Measurements from ENCODE around the gene FLYWCH1.

Gene FLYWCH1

GRCh38 chr16:2987286-2987685 lies 75.6 kb downstream of the FLYWCH1 start:
- DNase-seq = no peak

- no peak for DNase-seq
Measured at GRCh38 chr16:2987833-2988232, 76.1 kb downstream of the FLYWCH1 start.

- DNase-seq = no peak
Measured at GRCh38 chr16:2988590-2989099, 76.9 kb downstream of the FLYWCH1 start.

- DNase-seq = no peak
Measured at GRCh38 chr16:2990891-2991290, 79.2 kb downstream of the FLYWCH1 start.

- no peak for DNase-seq
Measured at GRCh38 chr16:2991566-2992261, 80.0 kb downstream of the FLYWCH1 start.

- DNase-seq = no peak
Measured at GRCh38 chr16:2992383-2993081, 80.8 kb downstream of the FLYWCH1 start.

GRCh38 chr16:2996298-2996697 lies 84.6 kb downstream of the FLYWCH1 start:
- no peak for DNase-seq

GRCh38 chr16:2999929-3000328 lies 88.2 kb downstream of the FLYWCH1 start:
- DNase-seq = no peak

GRCh38 chr16:3000540-3000939 lies 88.8 kb downstream of the FLYWCH1 start:
- no peak for DNase-seq
